Ishikawa (cell line): ENCODE measurements around the gene NELL1.

ENCODE experiments used
- CEBPB ChIP-seq: IDR thresholded peaks from 2 replicates; pipeline ENCODE4 v1.6.1; 2012
- CREB1 ChIP-seq: IDR thresholded peaks from 2 replicates; pipeline ENCODE4 v1.6.1; 2012; ENCODE audit warnings: low read depth
- EGR1 ChIP-seq: IDR thresholded peaks from 2 replicates; pipeline ENCODE4 v1.6.1; 2012
- EP300 ChIP-seq: IDR thresholded peaks from 2 replicates; pipeline ENCODE4 v1.6.1; 2012; ENCODE audit warnings: borderline replicate concordance
- FOXM1 ChIP-seq: IDR thresholded peaks from 2 replicates; pipeline ENCODE4 v1.6.1; 2012; ENCODE audit warnings: low read depth, borderline replicate concordance
- MAX ChIP-seq: IDR thresholded peaks from 2 replicates; pipeline ENCODE4 v1.6.1; 2012
- NFIC ChIP-seq: IDR thresholded peaks from 2 replicates; pipeline ENCODE4 v1.6.1; 2012
- RAD21 ChIP-seq: IDR thresholded peaks from 2 replicates; pipeline ENCODE4 v1.6.1; 2012; ENCODE audit warnings: low read depth
- REST ChIP-seq: IDR thresholded peaks from 2 replicates; pipeline ENCODE4 v1.6.1; 2012; ENCODE audit warnings: low read depth, mild to moderate bottlenecking
- TAF1 ChIP-seq: IDR thresholded peaks from 2 replicates; pipeline ENCODE4 v1.6.1; 2012; ENCODE audit warnings: low read depth, mild to moderate bottlenecking
- TCF12 ChIP-seq: IDR thresholded peaks from 2 replicates; pipeline ENCODE4 v1.6.1; 2012; ENCODE audit warnings: low read depth
- TEAD4 ChIP-seq: IDR thresholded peaks from 2 replicates; pipeline ENCODE4 v1.6.1; 2012
- USF1 ChIP-seq: IDR thresholded peaks from 2 replicates; pipeline ENCODE4 v1.6.1; 2012
- YY1 ChIP-seq: IDR thresholded peaks from 2 replicates; pipeline ENCODE4 v1.6.1; 2012; ENCODE audit warnings: low read depth
- ZBTB7A ChIP-seq: IDR thresholded peaks from 2 replicates; pipeline ENCODE4 v1.6.1; 2012; ENCODE audit warnings: low read depth

Gene NELL1

DNA sequence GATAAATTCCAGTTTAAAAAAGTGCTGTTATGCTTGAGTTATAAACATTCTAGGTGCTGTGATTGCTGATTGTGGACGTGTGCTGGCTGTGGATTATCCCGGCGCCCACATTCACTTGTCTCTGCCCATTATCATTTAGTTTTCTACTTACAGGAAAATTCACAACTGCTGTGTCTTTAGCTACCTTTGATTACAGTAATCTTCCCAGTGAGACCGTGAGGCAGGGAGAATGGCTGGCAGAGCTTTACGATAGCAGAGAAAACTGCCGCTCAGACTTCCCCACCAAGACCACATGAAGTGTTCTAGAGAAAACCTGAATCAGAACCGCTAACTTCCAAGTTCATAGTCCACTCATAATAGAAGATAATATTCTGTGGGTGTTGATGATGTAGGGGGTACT lies 34.6 kb upstream of the NELL1 start:
- no peak for TF ChIP-seq EP300
- no peak for TF ChIP-seq RAD21
- no peak for TF ChIP-seq CREB1
- no peak for TF ChIP-seq TAF1
- TF ChIP-seq NFIC, result no peak
- TF ChIP-seq YY1, result no peak
- TF ChIP-seq TEAD4, result no peak
- TF ChIP-seq REST, result no peak
- TF ChIP-seq ZBTB7A, result no peak
- TF ChIP-seq CEBPB, result no peak

DNA sequence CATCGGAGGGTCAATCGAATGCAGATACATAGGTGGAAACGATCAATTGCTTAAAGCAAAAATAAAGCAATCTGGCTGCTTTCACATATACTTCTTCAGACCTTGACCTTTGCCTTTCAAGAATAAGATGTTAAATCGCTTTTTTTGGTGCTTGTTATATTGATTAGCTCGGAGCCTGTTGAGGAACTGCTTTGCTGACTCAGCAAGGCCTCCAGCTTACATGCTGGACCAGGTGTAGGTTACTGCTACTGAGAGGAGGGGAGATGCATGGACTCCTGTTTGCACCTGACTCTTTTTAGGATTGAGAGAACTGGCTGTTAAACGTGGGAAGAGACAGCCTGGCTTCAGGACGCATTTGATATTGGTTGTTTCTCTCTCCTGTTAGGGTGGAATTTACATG lies 31.3 kb upstream of the NELL1 start:
- TF ChIP-seq NFIC, result no peak

DNA sequence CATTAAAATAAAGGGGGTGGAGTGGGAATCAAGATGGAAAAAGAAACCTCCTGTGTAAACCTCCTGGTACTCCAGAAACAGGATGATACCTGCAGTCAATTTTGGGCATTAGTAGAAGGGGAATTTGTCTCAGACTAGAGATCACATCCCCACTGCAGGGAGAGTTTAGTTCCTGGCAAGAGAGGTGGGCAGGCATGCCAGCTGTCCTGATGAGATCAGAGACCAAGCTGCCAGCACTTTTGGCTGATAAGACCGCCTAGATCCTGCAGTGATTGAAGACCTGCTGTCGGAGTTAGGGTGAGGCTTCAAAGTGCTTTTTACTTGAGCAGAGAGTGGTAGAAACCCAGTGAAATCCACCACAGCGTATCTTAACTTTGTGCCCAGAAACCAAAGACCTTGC lies 29.7 kb upstream of the NELL1 start:
- TF ChIP-seq NFIC, result no peak
- no peak for TF ChIP-seq YY1
- no peak for TF ChIP-seq REST
- TF ChIP-seq TEAD4, result no peak

DNA sequence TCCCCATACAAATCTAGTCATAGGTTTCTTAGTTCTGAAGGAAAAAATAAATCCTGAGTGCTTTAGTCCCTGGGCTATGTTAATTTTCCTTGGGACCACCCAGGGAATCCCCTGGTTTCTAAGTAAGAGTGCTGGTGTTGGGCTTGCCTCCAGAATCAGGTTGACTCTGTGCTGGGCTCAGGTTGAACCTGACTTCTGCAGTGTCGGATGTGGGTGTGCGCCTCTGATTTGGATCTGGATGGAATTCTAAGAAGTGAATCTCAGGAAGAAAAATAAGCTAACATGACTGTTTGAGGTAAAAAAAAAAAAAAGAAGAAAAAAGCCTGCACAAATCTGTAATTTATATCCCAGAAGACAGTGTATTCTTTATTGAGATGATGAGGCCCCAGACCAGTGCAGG lies 29.0 kb upstream of the NELL1 start:
- TF ChIP-seq TAF1 (no peak), USF1 (no peak), RAD21 (no peak), EGR1 (no peak), NFIC (no peak), TCF12 (no peak), MAX (no peak)

DNA sequence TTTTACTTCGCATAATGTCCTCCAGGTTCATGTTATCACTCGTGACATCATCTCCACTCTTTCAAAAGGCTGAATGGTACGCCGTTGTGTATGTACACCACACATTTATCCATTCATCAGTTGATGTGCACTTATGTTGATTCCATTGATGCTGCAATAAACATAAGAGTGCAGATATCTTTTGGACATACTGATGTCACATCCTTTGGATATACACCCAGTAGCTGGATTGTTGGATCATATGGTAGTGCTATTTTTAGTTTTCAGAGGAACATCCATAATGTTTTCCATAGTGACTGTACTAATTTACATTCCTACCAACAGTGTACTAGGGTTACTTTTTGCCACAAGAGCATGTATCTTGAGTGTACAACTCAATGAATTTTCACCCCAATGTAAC lies 25.0 kb upstream of the NELL1 start:
- no peak for TF ChIP-seq REST
- no peak for TF ChIP-seq YY1
- TF ChIP-seq USF1, result no peak
- TF ChIP-seq EP300, result no peak
- no peak for TF ChIP-seq TEAD4
- TF ChIP-seq NFIC, result no peak
- TF ChIP-seq MAX, result no peak
- no peak for TF ChIP-seq ZBTB7A
- TF ChIP-seq CEBPB, result no peak
- TF ChIP-seq EGR1, result no peak
- TF ChIP-seq TCF12, result no peak
- no peak for TF ChIP-seq RAD21
- TF ChIP-seq TAF1, result no peak
- no peak for TF ChIP-seq FOXM1
- no peak for TF ChIP-seq CREB1
